K562 (cell line): ENCODE results near the gene SIGLEC5. TPM values are rescaled to one million over a fixed set of nuclear protein-coding genes. Genes with fewer than 3 reads are reported as not detected.

Source experiments
- ATAC-seq: fragments of 200-7000 bp; cut with Tn5 transposase; 3 replicates; pipeline ENCODE4 v1.9.1; 2020; ENCODE audit warnings: moderate library complexity
- BruUV-seq: library from RNA; stranded (reverse); fragments of 400-500 nt; replicated peaks from 2 replicates; lab custom pipeline; 2021; lab: Mats Ljungman, UMichigan
- CTCF ChIA-PET: fragments of 300-600 bp; formaldehyde crosslinking; extraction: SDS; loops from one replicate; lab custom pipeline; 2021; ENCODE audit warnings: low intra/inter-chr PET ratio; lab: Yijun Ruan, JAX
- POLR2A ChIA-PET: fragments of 300-600, 350-650 bp; sonication (Branson Sonifier 250); formaldehyde crosslinking; extraction: SDS; loops from one replicate; lab custom pipeline; 2021; ENCODE audit warnings: antibody characterized with exemption, inconsistent platforms; lab: Yijun Ruan, JAX
- DNase-seq, 4 experiments: peaks; one replicate each; pipeline versions ENCODE4 v3.0.0 to v3.0.0-alpha.2; 2011 to 2018; ENCODE audit warnings: low spot score in 3 of 4, mixed read lengths in 3 of 4; ENCODE audit errors: extremely low read depth in 1 of 4
- FAIRE-seq: peaks from 2 replicates; lab custom pipeline; 2011; peaks lifted over from hg19 to GRCh38; lab: Jason Lieb, UNC
- H2AFZ ChIP-seq: 2 replicates; pipeline ENCODE4 v1.6.0; 2011; ENCODE audit warnings: low read depth, low read length, control low read depth, inconsistent platforms
- H3K27ac ChIP-seq: fragments of 200-600 bp; 3 replicates; pipeline ENCODE4 v1.8.0; 2011; ENCODE audit warnings: low read depth, mild to moderate bottlenecking, control low read depth, inconsistent platforms, low read length, moderate library complexity, mixed read lengths; ENCODE audit errors: extremely low read depth
- H3K27me3 ChIP-seq, 2 experiments: fragments of 300-600 bp in 1 of 2; 2 replicates in 1 of 2; 3 replicates in 1 of 2; pipeline versions ENCODE4 v1.6.0 to v1.8.0; 2011; ENCODE audit warnings: inconsistent platforms in 2 of 2, low read length in 2 of 2, mild to moderate bottlenecking in 1 of 2, mixed read lengths in 1 of 2, moderate library complexity in 1 of 2; ENCODE audit not compliant: control insufficient read depth in 2 of 2, insufficient read depth in 2 of 2
- H3K36me3 ChIP-seq: fragments of 300-600 bp; 3 replicates; pipeline ENCODE4 v1.8.0; 2011; ENCODE audit warnings: mild to moderate bottlenecking, low read length, inconsistent platforms; ENCODE audit not compliant: control insufficient read depth, insufficient read depth
- H3K4me1 ChIP-seq, 2 experiments: fragments of 200-600 bp in 1 of 2; replicated peaks in 1 of 2; 2 replicates in 1 of 2; 3 replicates in 1 of 2; pipeline versions ENCODE4 v1.5.1 to v1.8.0; 2011; ENCODE audit warnings: inconsistent platforms in 2 of 2, low read length in 2 of 2, mild to moderate bottlenecking in 1 of 2, mixed read lengths in 1 of 2, moderate library complexity in 1 of 2; ENCODE audit not compliant: control insufficient read depth in 2 of 2, insufficient read depth in 2 of 2
- H3K4me2 ChIP-seq: 2 replicates; pipeline ENCODE4 v1.6.1; 2011; ENCODE audit warnings: low read length, control low read depth, inconsistent platforms, mixed read lengths; ENCODE audit not compliant: insufficient read depth
- H3K4me3 ChIP-seq: fragments of 200-600 bp; sonication (generic), shearing (Covaris generic); 2 replicates; pipeline ENCODE4 v1.5.1; 2016; ENCODE audit warnings: control low read depth, inconsistent platforms
- H3K79me2 ChIP-seq: fragments of 200-600 bp; 3 replicates; pipeline ENCODE4 v1.8.0; 2011; ENCODE audit warnings: low read length, inconsistent platforms; ENCODE audit not compliant: control insufficient read depth, insufficient read depth
- H3K9ac ChIP-seq, 2 experiments: 2 replicates each; pipeline versions ENCODE4 v1.6.0 to v1.6.1; 2011; ENCODE audit warnings: low read depth in 2 of 2, low read length in 2 of 2, control low read depth in 1 of 2, inconsistent platforms in 1 of 2, mild to moderate bottlenecking in 1 of 2, mixed read lengths in 1 of 2; ENCODE audit not compliant: insufficient read depth in 1 of 2
- H3K9me1 ChIP-seq: one replicate; pipeline ENCODE4 v1.6.0; 2011; ENCODE audit warnings: inconsistent platforms, mild to moderate bottlenecking, low read length, moderate library complexity; ENCODE audit not compliant: control insufficient read depth, insufficient read depth
- H3K9me3 ChIP-seq: replicated peaks from 2 replicates; pipeline ENCODE4 v1.5.1; 2011; ENCODE audit warnings: low read depth, low read length, inconsistent platforms; ENCODE audit not compliant: control insufficient read depth, insufficient read depth
- H4K20me1 ChIP-seq: replicated peaks from 2 replicates; pipeline ENCODE4 v1.6.1; 2011; ENCODE audit warnings: low read length, inconsistent platforms, mixed read lengths; ENCODE audit not compliant: control insufficient read depth, insufficient read depth
- CHD1 ChIP-seq: fragments of 200-600 bp; sonication (generic); IDR thresholded peaks from one replicate; pipeline ENCODE4 v1.6.1; 2012; ENCODE audit warnings: mild to moderate bottlenecking, moderate library complexity, low read length, inconsistent platforms
- FOXM1 ChIP-seq, 2 experiments: fragments of 450-650 bp in 1 of 2; sonication (generic) in 1 of 2; formaldehyde crosslinking in 1 of 2; IDR thresholded peaks; 2 replicates each; pipeline versions ENCODE4 v1.6.1 to v1.9.0; 2017 to 2022; ENCODE audit warnings: low read depth in 2 of 2, mild to moderate bottlenecking in 2 of 2, missing genetic modification reagents in 1 of 2, moderate library complexity in 1 of 2
- GABPB1 ChIP-seq: sonication (generic); formaldehyde crosslinking; IDR thresholded peaks from 2 replicates; pipeline ENCODE4 v1.8.0; 2022; ENCODE audit warnings: mild to moderate bottlenecking, missing genetic modification reagents
- GATAD2B ChIP-seq: fragments of 450-650 bp; IDR thresholded peaks from 2 replicates; pipeline ENCODE4 v1.6.1; 2017; ENCODE audit warnings: mild to moderate bottlenecking, borderline replicate concordance
- HDAC3 ChIP-seq: fragments of 450-650 bp; IDR thresholded peaks from 2 replicates; pipeline ENCODE4 v1.6.1; 2018; ENCODE audit warnings: borderline replicate concordance, mild to moderate bottlenecking, moderate library complexity; ENCODE audit not compliant: partially characterized antibody
- KAT7 ChIP-seq: sonication (generic); formaldehyde crosslinking; IDR thresholded peaks from 2 replicates; pipeline ENCODE4 v1.8.0; 2022; ENCODE audit warnings: missing genetic modification reagents, mild to moderate bottlenecking, borderline replicate concordance
- KLF10 ChIP-seq: fragments of 250-450 bp; sonication (Bioruptor Pico); IDR thresholded peaks from 2 replicates; pipeline ENCODE4 v1.6.1; 2021; ENCODE audit warnings: matching md5 sums
- MECOM ChIP-seq: fragments of 250-450 bp; sonication (Bioruptor Pico); IDR thresholded peaks from 2 replicates; pipeline ENCODE4 v1.8.0; 2022; ENCODE audit warnings: inconsistent platforms
- MEIS2 ChIP-seq: fragments of 450-650 bp; IDR thresholded peaks from 2 replicates; pipeline ENCODE4 v1.6.1; 2014; ENCODE audit warnings: mild to moderate bottlenecking; ENCODE audit not compliant: partially characterized antibody
- NRF1 ChIP-seq, 2 experiments: fragments of 450-650 bp; IDR thresholded peaks in 1 of 2; conservative IDR thresholded peaks in 1 of 2; 2 replicates each; pipeline ENCODE4 v1.6.1; 2014; ENCODE audit warnings: mild to moderate bottlenecking in 2 of 2
- POLR2AphosphoS5 ChIP-seq: IDR thresholded peaks from 2 replicates; pipeline ENCODE4 v1.6.1; 2011; ENCODE audit warnings: mild to moderate bottlenecking, low read depth, low read length, moderate library complexity; ENCODE audit not compliant: control insufficient read depth, insufficient read depth
- SAFB2 ChIP-seq: fragments of 200-400 bp; formaldehyde crosslinking; IDR thresholded peaks from 2 replicates; pipeline ENCODE4 v1.6.1; 2018; ENCODE audit warnings: borderline replicate concordance, low read length, low read depth, moderate library complexity; ENCODE audit not compliant: severe bottlenecking
- ZNF75A ChIP-seq: fragments of 450-650 bp; formaldehyde crosslinking; IDR thresholded peaks from 2 replicates; pipeline ENCODE4 v1.4.0; 2020; ENCODE audit warnings: mild to moderate bottlenecking
- ZNF780A ChIP-seq: fragments of 250-450 bp; sonication (Bioruptor Pico); IDR thresholded peaks from 2 replicates; pipeline ENCODE4 v1.5.0; 2021; ENCODE audit warnings: mild to moderate bottlenecking
- WGBS: fragments of 100-300 bp; shearing (Covaris generic); methylation state at CpG from one replicate; pipeline ENCODE4 v1.1.6; 2016; ENCODE audit warnings: low coverage, mixed read lengths; ENCODE audit not compliant: insufficient coverage; ENCODE audit errors: missing lambda C conversion rate; 5-methylcytosine and 5-hydroxymethylcytosine counted together
- in situ Hi-C: fragments of 300-500 bp; cut with MboI; formaldehyde crosslinking; loops from 4 replicates; pipeline ENCODE4 v1.15.0; 2018; ENCODE audit warnings: inconsistent platforms, mixed read lengths
- intact Hi-C: fragments of 100-400 bp; cut with micrococcal nuclease; formaldehyde crosslinking; loops from 2 replicates; pipeline ENCODE4 v1.14.2; 2022
- polyA plus RNA-seq, 8 experiments: library from polyadenylated mRNA; depleted of rRNA in 4 of 8; stranded (reverse) in 5 of 8; unstranded in 3 of 8; fragments of >200 nt; fragmentation: Nextera tagmentation in 2 of 8; fragmentation: Illumina TruSeq in 1 of 8; extraction: Ambion mirVana in 2 of 8; extraction: Trizol in 1 of 8; gene quantifications; 2 replicates each; pipeline versions ENCODE4 v1.2.1 to v1.2.3, GENCODE V29; 2011 to 2014; ENCODE audit warnings: inconsistent platforms in 1 of 8, missing spikeins in 1 of 8
- total RNA-seq, 7 experiments: library from RNA; depleted of rRNA in 6 of 7; stranded (reverse); fragments of >200 nt in 6 of 7; fragmentation: Illumina TruSeq in 2 of 7; extraction: Trizol in 2 of 7; gene quantifications; 2 replicates each; pipeline versions ENCODE4 v1.2.1 to v1.2.3, GENCODE V29; 2011 to 2021; ENCODE audit warnings: low replicate concordance in 1 of 7
- TF ChIP-seq, protein P1 (sequence below): fragments of 450-650 bp; IDR thresholded peaks from 2 replicates; pipeline ENCODE4 v1.6.1; 2017; ENCODE audit warnings: antibody characterized with exemption
- TF ChIP-seq, protein P2 (sequence below): fragments of 450-650 bp; IDR thresholded peaks from 2 replicates; pipeline ENCODE4 v1.6.1; 2016
- TF ChIP-seq, protein P3 (sequence below), 2 experiments: IDR thresholded peaks; 2 replicates each; pipeline ENCODE4 v1.6.1; 2012; ENCODE audit warnings: improper control_type of control experiment in 2 of 2, low read depth in 2 of 2, low read length in 2 of 2, borderline replicate concordance in 1 of 2

SIGLEC5 gene
- total and polyA plus RNA-seq, 9 of the 15 experiments (the other 6 are each of a cell fraction or from before 2014, with no cell fraction given) = 0.14 TPM; not detected in 8

DNA sequence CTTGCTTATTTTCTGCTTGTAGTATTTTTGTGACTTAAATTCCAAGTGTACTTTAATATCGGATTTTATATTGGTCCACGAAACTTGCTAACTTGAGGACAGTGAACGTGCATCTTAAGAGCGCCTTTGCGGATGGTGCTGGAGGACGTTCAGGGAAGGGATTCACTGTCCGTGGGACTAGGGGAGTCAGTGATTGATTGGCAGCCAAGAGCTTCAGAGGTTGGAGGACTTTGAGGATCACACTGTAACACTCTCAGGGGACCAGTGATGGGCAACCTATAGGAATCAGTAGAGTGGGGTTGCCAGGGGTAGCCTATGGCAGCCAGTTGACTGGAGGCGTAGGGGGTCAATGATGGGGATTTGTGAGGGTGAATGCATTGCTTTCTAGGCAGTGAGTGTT, 58.6 kb downstream of the SIGLEC5 start:
- POLR2A ChIA-PET = interaction anchor here (0.7 to 1.9 kb wide), 5 partner anchors 10 to 131 kb away, joined by 3 to 16 read pairs (median 3); no protein-coding TSS in a partner anchor
- CTCF ChIA-PET = interaction anchor here (1.2 kb wide), 1 partner anchor 99 kb away, joined by 4 read pairs; no protein-coding TSS in a partner anchor
- Histone ChIP-seq H3K79me2 (peaks cover 55% of the 10 kb centered on the region), H3K9me1 (no peaks in the 10 kb centered on the region), H3K9ac (peak overlapping the region; percentile 66 to 86; a peak in 3 of 4 replicates), H3K36me3 (peaks cover 39% of the 10 kb centered on the region), H3K4me3 (peak overlapping the region; percentile 71), H3K27ac (peak overlapping the region; percentile 76), H2AFZ (no peak overlapping the region), H3K4me1 (peaks cover 10 to 49% of the 10 kb centered on the region in 2 experiments), H3K9me3 (no peaks in the 10 kb centered on the region), H3K4me2 (peak overlapping the region; percentile 97), H4K20me1 (no peaks in the 10 kb centered on the region), H3K27me3 (no peaks in the 10 kb centered on the region)
- in situ Hi-C loops = no loop called here
- peak; percentile 28 for ATAC-seq
- WGBS = 0% methylated on average over 8 of the region's 8 CpGs
- FAIRE-seq = no peak
- peak in 1 of 4 experiments; percentile 22 for DNase-seq
- TSS peak; percentile 53 for BruUV-seq
- intact Hi-C loops = no loop called here
- TF ChIP-seq ZNF780A (CRISPR knock-in tag) (no peak), MEIS2 (peak; percentile 30), CHD1 (peak; percentile 41), FOXM1 (IDR thresholded peaks at IDR 0.05; ENCODE audit: low read depth) (no peak), FOXM1 (CRISPR knock-in tag; IDR thresholded peaks at IDR 0.05; ENCODE audit: low read depth) (no peak), GABPB1 (CRISPR knock-in tag) (no peak), ZNF75A (CRISPR knock-in tag) (no peak), MECOM (CRISPR knock-in tag) (peak; percentile 63; the same call in 1 of the 2 replicates), SAFB2 (no peak), KAT7 (CRISPR knock-in tag) (0 out of 2 replicates have a peak, but pooled peaks have one; percentile 12), GATAD2B (no peak), POLR2AphosphoS5 (no peak), KLF10 (CRISPR knock-in tag) (0 out of 2 replicates have a peak, but pooled peaks have one; percentile 38), NRF1 (conservative IDR thresholded peaks at IDR 0.05 in 1 of 2, IDR thresholded peaks at IDR 0.05 in 1 of 2) (no peak), HDAC3 (no peak)
- TF ChIP-seq, protein P1, sequence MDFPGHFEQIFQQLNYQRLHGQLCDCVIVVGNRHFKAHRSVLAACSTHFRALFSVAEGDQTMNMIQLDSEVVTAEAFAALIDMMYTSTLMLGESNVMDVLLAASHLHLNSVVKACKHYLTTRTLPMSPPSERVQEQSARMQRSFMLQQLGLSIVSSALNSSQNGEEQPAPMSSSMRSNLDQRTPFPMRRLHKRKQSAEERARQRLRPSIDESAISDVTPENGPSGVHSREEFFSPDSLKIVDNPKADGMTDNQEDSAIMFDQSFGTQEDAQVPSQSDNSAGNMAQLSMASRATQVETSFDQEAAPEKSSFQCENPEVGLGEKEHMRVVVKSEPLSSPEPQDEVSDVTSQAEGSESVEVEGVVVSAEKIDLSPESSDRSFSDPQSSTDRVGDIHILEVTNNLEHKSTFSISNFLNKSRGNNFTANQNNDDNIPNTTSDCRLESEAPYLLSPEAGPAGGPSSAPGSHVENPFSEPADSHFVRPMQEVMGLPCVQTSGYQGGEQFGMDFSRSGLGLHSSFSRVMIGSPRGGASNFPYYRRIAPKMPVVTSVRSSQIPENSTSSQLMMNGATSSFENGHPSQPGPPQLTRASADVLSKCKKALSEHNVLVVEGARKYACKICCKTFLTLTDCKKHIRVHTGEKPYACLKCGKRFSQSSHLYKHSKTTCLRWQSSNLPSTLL = no peak
- TF ChIP-seq, protein P2, sequence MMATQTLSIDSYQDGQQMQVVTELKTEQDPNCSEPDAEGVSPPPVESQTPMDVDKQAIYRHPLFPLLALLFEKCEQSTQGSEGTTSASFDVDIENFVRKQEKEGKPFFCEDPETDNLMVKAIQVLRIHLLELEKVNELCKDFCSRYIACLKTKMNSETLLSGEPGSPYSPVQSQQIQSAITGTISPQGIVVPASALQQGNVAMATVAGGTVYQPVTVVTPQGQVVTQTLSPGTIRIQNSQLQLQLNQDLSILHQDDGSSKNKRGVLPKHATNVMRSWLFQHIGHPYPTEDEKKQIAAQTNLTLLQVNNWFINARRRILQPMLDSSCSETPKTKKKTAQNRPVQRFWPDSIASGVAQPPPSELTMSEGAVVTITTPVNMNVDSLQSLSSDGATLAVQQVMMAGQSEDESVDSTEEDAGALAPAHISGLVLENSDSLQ = peak; percentile 88
- TF ChIP-seq, protein P3, sequence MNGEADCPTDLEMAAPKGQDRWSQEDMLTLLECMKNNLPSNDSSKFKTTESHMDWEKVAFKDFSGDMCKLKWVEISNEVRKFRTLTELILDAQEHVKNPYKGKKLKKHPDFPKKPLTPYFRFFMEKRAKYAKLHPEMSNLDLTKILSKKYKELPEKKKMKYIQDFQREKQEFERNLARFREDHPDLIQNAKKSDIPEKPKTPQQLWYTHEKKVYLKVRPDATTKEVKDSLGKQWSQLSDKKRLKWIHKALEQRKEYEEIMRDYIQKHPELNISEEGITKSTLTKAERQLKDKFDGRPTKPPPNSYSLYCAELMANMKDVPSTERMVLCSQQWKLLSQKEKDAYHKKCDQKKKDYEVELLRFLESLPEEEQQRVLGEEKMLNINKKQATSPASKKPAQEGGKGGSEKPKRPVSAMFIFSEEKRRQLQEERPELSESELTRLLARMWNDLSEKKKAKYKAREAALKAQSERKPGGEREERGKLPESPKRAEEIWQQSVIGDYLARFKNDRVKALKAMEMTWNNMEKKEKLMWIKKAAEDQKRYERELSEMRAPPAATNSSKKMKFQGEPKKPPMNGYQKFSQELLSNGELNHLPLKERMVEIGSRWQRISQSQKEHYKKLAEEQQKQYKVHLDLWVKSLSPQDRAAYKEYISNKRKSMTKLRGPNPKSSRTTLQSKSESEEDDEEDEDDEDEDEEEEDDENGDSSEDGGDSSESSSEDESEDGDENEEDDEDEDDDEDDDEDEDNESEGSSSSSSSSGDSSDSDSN (IDR thresholded peaks at IDR 0.05; ENCODE audit: borderline replicate concordance in 1 of 2, low read depth in 2 of 2, low read length in 2 of 2) = 0 out of 4 replicates have a peak, but pooled peaks of 1 of the 2 experiments have one; percentile 47
